ENCODE data around the gene TNFRSF6B.
"Not testable (repeated sequence)": the region's sequence is repeated elsewhere in the genome, so short reads cannot be mapped to it uniquely, and the experiment has no call there.

The TNFRSF6B gene, protein sequence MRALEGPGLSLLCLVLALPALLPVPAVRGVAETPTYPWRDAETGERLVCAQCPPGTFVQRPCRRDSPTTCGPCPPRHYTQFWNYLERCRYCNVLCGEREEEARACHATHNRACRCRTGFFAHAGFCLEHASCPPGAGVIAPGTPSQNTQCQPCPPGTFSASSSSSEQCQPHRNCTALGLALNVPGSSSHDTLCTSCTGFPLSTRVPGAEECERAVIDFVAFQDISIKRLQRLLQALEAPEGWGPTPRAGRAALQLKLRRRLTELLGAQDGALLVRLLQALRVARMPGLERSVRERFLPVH

DNA sequence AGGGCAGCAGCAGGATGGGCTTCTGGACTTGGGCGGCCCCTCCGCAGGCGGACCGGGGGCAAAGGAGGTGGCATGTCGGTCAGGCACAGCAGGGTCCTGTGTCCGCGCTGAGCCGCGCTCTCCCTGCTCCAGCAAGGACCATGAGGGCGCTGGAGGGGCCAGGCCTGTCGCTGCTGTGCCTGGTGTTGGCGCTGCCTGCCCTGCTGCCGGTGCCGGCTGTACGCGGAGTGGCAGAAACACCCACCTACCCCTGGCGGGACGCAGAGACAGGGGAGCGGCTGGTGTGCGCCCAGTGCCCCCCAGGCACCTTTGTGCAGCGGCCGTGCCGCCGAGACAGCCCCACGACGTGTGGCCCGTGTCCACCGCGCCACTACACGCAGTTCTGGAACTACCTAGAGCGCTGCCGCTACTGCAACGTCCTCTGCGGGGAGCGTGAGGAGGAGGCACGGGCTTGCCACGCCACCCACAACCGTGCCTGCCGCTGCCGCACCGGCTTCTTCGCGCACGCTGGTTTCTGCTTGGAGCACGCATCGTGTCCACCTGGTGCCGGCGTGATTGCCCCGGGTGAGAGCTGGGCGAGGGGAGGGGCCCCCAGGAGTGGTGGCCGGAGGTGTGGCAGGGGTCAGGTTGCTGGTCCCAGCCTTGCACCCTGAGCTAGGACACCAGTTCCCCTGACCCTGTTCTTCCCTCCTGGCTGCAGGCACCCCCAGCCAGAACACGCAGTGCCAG is at the start of gene TNFRSF6B:
TSS of gene TNFRSF6B (plus strand) at position 25 of the 729 bp plus-strand sequence. CDS start at position 141, 116 bp downstream.
- peak in 1 of 2 donors; percentile 47 for DNase-seq

DNA sequence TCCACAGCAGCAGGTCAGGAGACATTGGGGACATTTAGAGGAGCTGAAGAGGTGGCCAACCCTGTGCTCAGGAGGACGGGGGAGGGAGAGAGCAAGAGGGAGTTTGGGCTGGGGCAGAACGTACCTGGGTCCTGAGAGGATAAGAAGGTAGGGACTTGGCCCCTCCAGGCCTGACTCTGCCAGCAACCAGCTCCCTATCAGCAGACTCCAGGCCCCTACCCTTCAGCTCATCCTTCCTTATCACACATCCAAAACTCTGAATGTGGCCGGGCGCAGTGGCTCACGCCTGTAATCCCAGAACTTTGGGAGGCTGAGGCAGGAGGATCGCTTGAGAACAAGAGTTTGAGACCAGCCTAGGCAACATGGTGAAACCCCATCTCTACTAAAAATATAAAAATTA is 48.3 kb upstream of the TNFRSF6B start:
- no peak for DNase-seq

DNA sequence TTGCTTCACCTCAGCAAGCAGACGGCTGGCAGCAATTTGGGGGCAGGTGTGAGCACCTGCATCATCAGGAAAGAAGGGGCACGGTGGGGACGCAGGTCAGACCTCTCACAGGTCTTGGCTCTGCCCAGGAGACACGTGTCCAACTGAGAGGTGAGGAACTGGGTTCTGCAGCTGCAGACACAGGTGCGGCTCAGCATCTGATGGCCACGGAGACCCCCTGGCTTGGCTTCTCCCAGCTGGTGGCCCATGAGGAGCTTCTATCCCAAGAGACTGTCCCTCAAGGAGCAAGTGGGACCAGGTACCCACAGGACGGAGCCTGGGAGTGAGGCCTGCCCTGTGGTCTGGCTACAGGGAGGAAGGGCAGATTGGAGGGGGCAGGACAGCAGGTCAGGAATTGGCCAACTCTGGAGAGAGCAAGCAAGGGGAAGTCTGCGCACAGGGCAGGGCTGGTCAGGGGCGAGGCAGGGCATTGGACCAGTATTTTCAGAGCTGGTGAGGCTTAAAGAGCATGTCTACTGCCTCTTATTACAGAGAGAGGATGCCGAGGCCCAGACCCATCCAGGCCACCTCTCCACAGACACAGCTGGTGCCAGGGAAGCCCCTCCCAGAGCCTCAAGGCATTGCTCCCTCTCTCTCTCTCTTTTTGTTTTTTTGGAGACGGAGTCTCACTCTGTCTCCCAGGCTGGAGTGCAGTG is 47.4 kb upstream of the TNFRSF6B start:
- DNase-seq: no peak

DNA sequence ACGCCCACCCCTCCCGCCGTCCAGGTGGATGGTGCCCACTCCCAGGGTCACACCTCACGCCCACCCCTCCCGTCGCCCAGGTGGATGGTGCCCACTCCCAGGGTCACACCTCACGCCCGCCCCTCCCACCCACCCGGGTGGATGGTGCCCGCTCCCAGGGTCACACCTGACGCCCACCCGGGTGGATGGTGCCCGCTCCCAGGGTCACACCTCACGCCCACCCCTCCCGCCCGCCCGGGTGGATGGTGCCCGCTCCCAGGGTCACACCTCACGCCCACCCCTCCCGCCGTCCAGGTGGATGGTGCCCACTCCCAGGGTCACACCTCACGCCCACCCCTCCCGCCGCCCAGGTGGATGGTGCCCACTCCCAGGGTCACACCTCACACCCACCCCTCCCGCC is 46.0 kb upstream of the TNFRSF6B start:
- not testable (repeated sequence) for DNase-seq

DNA sequence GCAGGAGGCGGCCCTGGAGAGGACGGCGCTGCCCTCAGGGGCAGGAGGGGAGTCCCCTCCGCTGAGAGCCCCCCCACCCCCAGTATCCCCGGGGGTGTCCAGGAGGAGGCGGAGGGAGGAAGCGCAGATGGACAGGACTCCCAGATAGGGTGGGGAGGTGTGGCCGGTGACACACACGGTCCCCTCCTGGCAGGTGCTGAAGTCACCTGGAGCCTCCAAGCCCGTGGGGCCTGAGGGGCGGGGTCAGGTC is 44.6 kb upstream of the TNFRSF6B start:
- DNase-seq: no peak

DNA sequence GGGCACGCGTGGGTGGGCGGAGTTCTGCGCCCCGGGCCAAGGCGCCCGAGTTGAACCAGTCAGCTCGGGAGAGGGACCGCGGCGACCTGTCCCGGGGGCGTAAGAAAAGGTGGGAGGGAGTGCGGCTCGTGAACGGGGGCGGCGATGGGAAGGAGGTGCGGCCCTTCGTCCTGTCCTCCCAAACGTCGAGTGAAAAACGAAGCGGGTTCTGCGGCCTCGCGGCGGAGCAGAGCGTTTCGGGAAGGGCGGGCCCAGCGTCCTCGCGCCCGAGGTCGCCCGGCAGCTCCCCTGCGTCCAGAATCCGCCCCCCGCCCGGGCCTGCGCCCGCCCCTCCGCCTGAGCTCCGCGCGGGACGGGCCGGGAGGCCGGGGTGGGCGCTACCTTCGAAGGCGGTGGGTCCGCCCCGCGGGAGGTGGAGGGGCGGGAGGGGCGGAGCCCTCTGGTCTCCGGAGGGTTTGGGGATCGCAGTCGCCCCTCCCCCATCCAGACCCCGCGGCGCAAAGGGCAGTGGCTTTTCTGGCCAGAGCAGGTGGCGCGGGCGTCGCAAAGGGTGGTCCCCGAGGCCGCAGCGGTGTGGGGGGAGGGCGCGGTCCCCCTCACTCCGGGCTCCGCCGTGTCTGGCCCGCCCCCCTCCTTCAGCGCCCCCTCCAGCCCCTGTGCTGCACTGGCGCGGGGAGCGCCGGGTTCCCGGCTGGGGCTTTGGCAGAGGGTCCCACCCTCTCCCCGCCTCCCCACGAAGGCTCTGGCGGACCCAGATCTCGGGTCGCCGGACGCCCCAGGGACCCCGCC is 44.1 kb upstream of the TNFRSF6B start:
- peak in 1 of 2 donors; percentile 43 for DNase-seq

DNA sequence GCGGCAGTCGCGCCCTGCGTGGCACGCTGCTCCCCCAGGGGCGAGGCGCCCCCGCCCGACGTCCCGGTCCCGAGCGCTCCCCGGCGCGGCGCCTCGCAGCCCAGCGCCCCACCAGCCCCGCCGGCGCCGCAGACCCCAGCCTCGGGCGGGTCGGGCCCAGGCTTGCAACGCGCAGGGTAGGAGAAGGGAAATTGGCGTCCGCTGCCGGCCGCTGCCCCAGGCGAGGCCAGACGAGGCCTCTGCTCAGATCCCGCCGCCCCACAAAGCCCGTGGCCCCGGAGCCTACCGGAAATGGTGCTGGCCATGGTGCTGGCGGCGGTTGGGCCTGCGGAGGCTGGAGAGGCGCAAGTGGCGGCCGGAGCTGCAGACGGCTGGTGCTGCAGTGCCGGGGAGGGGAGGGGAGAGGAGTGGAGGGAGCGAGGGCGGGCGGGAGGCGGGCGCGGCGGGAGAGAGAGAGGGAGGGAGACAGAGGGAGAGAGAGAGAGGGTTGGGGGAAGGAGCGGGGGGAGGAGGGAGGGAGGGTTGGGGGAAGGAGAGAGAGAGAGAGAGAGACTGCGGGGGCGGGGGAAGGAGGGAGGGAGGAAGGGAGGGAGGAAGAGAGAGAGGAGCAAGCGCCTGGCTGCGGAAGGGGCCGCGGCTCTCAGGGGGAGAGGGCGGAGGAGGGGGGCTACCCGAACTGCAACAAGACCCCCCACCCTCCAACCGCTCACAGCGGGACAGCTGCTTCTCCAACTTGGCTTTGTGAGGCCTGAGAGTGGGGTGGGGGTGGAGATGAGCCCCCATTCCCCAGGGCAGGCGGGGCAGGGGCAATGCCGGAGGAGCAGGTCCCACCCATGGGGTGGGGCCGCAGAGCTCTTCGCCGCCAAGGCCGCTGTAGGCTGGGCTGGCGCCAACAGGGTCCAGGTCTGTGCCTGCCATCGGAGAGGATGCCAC is 43.1 kb upstream of the TNFRSF6B start, which contains the start of gene STMN3:
TSS of gene STMN3 (minus strand) at position 384 of the 933 bp plus-strand sequence. CDS start at position 305, 79 bp downstream.
- peak; percentile 72 to 75 for DNase-seq

DNA sequence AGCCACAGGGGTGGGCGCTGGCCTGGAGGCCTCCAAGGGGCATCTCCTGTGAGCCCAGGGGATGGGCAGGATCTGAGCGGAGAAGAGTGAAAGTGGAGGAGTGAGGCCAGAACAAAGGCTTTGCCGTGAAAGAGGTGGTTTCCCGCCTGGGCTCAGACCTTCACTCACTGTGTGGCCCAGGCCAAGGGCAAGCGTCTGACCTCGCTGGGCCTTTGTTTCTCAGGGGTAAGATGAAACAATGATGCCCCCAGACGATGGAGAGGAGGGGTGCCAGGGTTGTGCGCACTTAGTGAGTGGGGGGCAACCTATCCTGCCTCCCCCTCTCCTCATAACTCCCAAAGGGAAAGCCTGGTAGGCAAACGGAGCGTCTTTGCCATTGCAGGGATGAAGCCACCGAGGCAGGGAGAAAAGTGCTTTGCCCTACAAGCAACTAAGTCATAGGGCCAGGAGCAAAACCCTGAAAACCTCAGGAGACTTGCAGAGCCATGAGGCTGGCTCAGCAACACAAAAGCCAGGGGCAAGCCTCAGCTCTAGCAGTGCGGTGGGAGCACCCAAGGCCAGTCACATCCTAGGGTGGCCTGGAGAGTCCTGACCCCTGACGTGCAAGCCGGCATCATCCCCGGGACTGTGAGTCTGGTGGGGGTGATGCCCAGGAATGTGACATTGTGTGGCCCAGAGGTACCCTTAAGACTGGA is 42.3 kb upstream of the TNFRSF6B start:
- DNase-seq: no peak

DNA sequence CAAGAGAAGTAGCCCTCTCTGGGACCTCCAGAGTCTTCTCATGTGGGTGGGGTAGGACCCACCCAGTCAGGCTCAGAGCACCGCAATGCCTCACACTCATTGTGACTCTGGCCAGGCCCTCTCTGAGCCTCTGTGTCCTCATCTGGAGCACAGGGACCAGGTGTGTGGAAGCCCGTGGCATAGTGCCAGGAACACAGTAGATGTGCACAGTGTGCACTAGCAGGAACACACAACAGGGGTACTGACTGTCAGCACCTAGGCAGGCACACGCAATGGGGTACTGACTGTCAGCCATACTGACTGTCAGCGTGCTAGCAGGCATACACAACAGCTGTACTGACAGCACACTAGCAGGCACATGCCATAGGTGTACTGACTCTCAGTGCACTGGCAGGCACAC is 41.2 kb upstream of the TNFRSF6B start:
- no peak for DNase-seq

DNA sequence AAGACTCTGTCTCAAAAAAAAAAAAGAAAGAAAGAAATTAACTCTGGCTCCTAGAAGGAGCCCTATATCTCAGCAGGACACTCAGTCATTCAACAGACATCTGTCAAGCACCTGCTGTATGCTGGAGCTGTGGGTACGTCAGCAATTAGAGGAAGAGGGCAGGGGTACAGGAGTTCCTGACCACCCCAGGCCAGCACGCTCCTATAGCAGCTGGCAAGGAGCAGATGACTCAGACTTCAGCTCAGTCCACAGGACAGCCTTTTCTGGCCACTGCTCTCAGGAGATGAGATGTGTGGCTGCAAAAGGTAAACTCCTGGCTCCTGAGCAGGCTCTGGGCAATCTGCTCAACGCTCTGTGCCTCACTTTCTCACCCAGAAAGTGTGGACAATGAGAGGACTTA is 40.0 kb upstream of the TNFRSF6B start:
- no peak for DNase-seq

DNA sequence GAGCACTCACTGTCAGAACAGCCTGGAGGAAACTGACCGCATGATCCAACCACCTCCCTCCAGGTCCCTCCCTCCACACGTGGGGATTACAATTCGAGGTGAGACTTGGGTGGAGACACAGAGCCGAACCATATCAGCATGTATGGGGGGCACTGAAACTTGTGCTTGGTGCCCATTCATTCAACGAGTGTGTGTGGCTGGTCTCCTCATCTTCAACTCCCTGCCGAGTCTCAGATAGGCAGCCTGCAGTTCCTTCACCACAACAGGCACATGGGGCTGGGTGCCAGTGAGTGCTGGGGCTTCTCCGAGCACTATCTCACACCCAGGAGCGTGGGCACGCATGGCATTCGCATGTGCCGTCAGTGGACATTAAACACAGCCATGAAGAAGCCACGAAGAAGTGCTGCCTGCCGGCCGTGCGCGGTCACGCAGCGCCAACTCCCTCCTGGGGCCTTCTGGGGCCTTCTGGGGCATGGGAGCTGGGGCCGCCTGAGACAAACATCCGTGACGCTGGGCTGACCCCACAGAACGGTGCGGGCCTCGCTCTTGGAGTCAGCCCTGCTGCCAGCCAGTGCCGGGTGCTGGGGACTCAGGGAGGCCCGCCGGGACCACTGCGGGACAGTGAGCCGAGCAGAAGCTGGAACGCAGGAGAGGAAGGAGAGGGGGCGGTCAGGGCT is 39.1 kb upstream of the TNFRSF6B start:
- DNase-seq: no peak

DNA sequence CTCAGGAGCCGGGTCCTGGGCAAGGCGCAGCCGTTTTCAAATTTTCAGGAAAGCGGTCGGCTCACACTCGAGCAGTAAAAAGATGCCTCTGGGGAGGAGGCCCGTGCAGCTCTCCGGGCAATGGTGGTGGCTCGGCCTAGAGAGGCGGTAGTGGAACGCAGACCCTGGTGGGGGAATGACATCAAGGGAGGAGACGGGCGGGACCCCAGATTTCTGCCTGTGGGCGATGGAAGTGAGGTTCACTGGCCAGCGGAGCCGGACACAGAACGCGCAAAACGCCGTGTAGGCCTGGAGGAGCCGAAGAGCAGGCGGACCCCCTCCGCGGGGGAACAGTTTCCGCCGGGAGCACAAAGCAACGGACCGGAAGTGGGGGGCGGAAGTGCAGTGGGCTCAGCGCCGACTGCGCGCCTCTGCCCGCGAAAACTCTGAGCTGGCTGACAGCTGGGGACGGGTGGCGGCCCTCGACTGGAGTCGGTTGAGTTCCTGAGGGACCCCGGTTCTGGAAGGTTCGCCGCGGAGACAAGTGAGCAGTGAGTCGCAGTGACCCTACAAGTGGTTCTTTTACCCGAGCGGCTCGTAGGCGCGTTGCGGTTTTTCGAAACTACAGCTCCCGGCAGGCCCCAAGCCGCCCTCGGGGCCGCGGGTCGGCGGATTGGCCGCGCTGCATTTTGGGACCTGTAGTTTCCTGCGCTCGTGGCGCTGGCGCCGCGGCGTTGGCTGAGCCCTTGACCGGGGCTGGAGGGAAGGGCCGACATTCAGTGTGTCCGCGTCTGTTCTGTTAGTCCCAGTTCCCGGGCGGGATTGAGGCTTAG is 38.3 kb upstream of the TNFRSF6B start, which contains the start of gene RTEL1:
TSS of gene RTEL1 (plus strand) at position 376 of the 812 bp plus-strand sequence. CDS start 1,091 bp downstream, outside the sequence.
- DNase-seq: peak; percentile 90 to 91

DNA sequence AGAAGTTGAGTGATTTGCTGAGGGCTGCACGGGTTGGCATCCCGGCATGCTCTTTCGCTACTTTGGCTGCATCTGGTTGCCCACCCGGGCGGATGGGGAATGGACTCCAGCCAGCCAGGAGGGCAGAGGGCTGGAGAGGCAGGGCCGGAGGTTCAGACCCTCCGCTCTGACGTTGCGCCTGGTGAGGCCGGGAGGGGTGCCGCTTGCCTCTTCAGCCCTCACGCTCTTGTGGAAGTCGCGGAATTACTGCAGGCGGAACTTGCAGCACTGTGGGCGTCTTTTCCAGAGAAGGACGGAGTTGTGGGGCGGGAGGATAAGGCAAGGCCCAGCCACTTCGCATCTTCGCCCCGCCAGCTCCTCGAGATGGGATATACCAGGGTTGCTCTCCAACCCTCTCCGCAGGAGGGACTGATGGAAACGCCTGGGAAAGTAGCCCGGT is 37.7 kb upstream of the TNFRSF6B start:
- peak in 1 of 2 donors; percentile 46 for DNase-seq

DNA sequence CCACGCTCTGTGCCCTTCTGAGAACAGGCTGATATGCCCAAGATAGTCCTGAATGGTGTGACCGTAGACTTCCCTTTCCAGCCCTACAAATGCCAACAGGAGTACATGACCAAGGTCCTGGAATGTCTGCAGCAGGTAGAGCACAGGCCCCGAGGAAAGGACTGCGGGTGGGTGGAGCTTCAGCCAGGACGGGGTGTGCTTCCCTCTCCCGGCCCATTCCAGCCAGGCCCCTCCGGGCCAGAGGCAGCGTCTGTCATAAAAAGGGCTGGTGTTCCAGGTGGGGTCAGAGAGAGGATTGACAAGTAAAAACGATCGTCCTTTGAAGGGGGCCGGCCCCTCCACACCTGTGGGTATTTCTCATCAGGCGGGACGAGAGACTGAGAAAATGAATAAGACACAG is 37.1 kb upstream of the TNFRSF6B start:
- DNase-seq: no peak

DNA sequence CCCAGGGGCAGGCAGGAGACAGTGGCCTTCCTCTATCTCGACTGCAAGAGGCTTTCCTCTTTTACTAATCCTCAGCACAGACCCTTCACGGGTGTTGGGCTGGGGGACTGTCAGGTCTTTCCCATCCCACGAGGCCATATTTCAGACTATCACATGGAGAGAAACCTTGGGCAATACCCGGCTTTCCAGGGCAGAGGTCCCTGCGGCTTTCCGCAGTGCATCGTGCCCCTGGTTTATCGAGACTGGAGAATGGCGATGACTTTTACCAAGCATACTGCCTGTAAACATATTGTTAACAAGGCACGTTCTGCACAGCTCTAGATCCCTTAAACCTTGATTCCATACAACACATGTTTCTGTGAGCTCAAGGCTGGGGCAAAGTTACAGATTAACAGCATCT is 36.3 kb upstream of the TNFRSF6B start:
- not testable (repeated sequence) for DNase-seq

DNA sequence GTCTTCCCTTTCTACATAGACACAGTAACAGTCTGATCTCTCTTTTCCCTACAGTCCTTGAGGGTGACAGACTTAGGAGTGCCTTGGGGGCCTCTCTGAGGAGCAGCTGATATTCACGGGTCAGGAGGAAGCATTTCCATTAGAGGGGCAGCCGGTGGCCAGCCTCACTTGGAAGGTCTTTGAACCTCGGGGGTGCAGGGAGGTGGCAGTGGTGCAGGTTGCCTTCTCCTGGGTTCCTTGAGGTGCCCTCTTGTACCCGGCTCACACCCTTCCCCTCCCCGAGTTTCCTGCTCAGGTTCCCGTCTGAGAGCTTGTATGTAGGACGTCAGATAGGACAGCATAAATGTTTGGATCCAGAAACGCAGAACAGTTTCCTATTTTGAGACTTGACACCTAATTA is 35.8 kb upstream of the TNFRSF6B start:
- no peak for DNase-seq

DNA sequence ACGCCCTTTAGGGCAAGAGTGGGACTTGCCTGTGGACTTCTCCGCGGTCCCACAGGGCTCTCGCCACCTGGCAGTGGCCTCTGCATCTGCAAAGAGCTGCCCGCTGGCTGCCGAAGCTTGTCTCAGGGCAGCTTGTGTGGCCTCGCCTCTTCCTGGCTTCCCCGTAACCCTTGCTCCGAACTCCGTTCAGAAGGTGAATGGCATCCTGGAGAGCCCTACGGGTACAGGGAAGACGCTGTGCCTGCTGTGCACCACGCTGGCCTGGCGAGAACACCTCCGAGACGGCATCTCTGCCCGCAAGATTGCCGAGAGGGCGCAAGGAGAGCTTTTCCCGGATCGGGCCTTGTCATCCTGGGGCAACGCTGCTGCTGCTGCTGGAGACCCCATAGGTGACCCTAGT is 35.3 kb upstream of the TNFRSF6B start:
- no peak for DNase-seq

DNA sequence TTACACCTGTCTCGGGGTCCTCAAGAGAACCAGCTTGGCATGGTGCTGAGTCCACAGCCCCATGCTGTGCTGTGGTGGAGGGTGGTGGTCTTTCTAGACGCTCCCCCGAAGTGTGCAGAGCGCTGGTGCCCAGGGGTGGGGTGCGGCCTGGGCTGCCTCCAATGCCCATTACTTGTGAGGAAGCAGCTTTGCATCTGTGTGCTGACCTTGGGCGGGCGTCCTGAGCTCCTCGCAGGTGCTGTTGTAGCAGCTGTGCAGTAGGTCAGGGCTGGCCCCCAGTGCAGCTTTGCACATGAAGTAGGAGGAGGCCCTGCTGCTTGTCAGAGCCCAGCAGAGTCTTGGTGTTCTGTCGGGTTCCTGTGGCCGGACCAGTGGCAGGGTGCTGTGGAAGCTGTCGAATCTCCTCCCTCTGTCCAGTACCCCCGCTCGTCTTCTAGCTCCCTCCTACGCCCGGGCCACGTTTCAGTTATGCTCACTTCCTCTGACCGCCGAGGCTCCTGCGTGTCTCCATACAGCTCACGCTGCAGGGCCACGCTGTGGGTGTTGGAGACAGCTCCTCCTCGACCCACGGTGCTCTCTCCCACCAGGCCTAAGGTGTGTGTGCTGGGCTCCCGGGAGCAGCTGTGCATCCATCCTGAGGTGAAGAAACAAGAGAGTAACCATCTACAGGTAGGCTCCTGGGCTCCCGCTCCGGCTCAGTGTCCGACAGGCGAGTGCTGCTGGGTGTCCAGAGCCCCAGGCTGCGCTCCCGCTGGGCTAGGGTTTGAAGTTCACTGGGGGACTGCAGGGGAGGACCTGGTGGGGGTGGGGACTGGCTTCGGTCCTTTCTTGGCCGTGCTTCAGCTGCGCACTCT is 34.3 kb upstream of the TNFRSF6B start:
- DNase-seq: no peak

DNA sequence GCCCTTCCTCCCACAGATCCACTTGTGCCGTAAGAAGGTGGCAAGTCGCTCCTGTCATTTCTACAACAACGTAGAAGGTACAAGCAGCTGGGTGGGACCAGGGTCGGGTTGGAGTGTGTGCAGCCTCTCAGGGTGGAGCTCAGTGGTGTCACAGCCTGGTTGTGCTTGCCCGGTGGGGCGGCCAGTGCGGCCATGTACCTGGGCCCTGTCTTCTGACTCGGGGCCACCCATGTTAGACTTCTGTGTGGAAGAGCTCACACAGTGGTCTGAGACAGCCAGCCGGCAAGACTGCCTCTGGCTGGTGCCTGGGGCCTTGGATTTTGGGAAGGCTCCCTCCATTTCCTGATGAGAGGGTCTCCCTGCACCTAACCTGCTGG is 33.7 kb upstream of the TNFRSF6B start:
- no peak for DNase-seq

Measured in stimulated activated CD4-positive, alpha-beta T cell treated with anti-CD3 and anti-CD28 coated beads, Interleukin-2, amount 100 ng/mL, for 24 hours (primary cell).